IMR-90 (cell line): ENCODE data around the gene RBFOX2. TPM values are rescaled to one million over a fixed set of nuclear protein-coding genes. Genes with fewer than 3 reads are reported as not detected.

Source experiments
- ATAC-seq: fragments of 200-7000 bp; cut with Tn5 transposase; 2 replicates; pipeline ENCODE4 v1.9.1; 2020; ENCODE audit warnings: low read depth, mild to moderate bottlenecking, moderate library complexity
- BruUV-seq: library from RNA; stranded (reverse); fragments of 400-500 nt; replicated peaks from 2 replicates; lab custom pipeline; 2021; lab: Mats Ljungman, UMichigan
- CTCF ChIA-PET: fragments of 300-600 bp; formaldehyde crosslinking; extraction: SDS; loops from one replicate; lab custom pipeline; 2021; ENCODE audit warnings: antibody characterized with exemption; lab: Yijun Ruan, JAX
- POLR2A ChIA-PET: fragments of 300-600 bp; sonication (Branson Sonifier 250); formaldehyde crosslinking; loops from one replicate; lab custom pipeline; 2022; ENCODE audit warnings: antibody characterized with exemption; ENCODE audit not compliant: unreplicated experiment; lab: Charles Lee
- DNase-seq: peaks from one replicate; pipeline ENCODE4 v3.0.0; 2013
- H2AFZ ChIP-seq: replicated peaks from 2 replicates; pipeline ENCODE3; 2013; ENCODE audit warnings: low read length, mild to moderate bottlenecking; ENCODE audit not compliant: poor library complexity
- H2AK5ac ChIP-seq: 2 replicates; pipeline ENCODE4 v1.6.1; 2013; ENCODE audit warnings: low read depth, low read length, inconsistent platforms
- H2AK9ac ChIP-seq: replicated peaks from 2 replicates; pipeline ENCODE3; 2013; ENCODE audit warnings: mild to moderate bottlenecking, low read depth, low read length, moderate library complexity; ENCODE audit not compliant: poor library complexity
- H2BK120ac ChIP-seq: 2 replicates; pipeline ENCODE4 v1.6.1; 2013; ENCODE audit warnings: low read depth, low read length, inconsistent platforms
- H2BK15ac ChIP-seq: 3 replicates; pipeline ENCODE4 v1.6.1; 2013; ENCODE audit warnings: low read depth, low read length, inconsistent platforms
- H2BK20ac ChIP-seq: 2 replicates; pipeline ENCODE4 v1.6.1; 2013; ENCODE audit warnings: low read depth, mild to moderate bottlenecking, inconsistent platforms, low read length, moderate library complexity
- H2BK5ac ChIP-seq: 2 replicates; pipeline ENCODE4 v1.6.1; 2013; ENCODE audit warnings: mild to moderate bottlenecking, low read depth, low read length, inconsistent platforms; ENCODE audit not compliant: poor library complexity, severe bottlenecking
- H3K14ac ChIP-seq: replicated peaks from 2 replicates; pipeline ENCODE4 v1.6.1; 2013; ENCODE audit warnings: low read depth, low read length, inconsistent platforms
- H3K18ac ChIP-seq: 2 replicates; pipeline ENCODE4 v1.6.1; 2013; ENCODE audit warnings: low read depth, low read length, control low read depth
- H3K23ac ChIP-seq: 2 replicates; pipeline ENCODE4 v1.6.1; 2013; ENCODE audit warnings: low read depth, low read length, inconsistent platforms
- H3K27ac ChIP-seq: 2 replicates; pipeline ENCODE4 v1.5.1; 2013; ENCODE audit warnings: mild to moderate bottlenecking, control low read depth, low read length; ENCODE audit not compliant: insufficient read depth
- H3K27me3 ChIP-seq: 2 replicates; pipeline ENCODE4 v1.6.1; 2013; ENCODE audit warnings: low read length; ENCODE audit not compliant: control insufficient read depth, insufficient read depth
- H3K36me3 ChIP-seq: 2 replicates; pipeline ENCODE4 v1.6.1; 2013; ENCODE audit warnings: low read length, mixed read lengths; ENCODE audit not compliant: control insufficient read depth, insufficient read depth
- H3K4ac ChIP-seq: 2 replicates; pipeline ENCODE4 v1.6.1; 2013; ENCODE audit warnings: low read depth, low read length, inconsistent platforms
- H3K4me1 ChIP-seq: 2 replicates; pipeline ENCODE4 v1.6.1; 2013; ENCODE audit warnings: low read length, mixed read lengths; ENCODE audit not compliant: control insufficient read depth, insufficient read depth
- H3K4me2 ChIP-seq: 2 replicates; pipeline ENCODE4 v1.6.1; 2013; ENCODE audit warnings: low read depth, mild to moderate bottlenecking, control low read depth, low read length, moderate library complexity
- H3K4me3 ChIP-seq: 2 replicates; pipeline ENCODE4 v1.5.1; 2013; ENCODE audit warnings: low read depth, mild to moderate bottlenecking, control low read depth, low read length, moderate library complexity; ENCODE audit not compliant: insufficient read depth
- H3K56ac ChIP-seq: 2 replicates; pipeline ENCODE4 v1.6.1; 2013; ENCODE audit warnings: low read length, inconsistent platforms; ENCODE audit not compliant: insufficient read depth; ENCODE audit errors: extremely low read depth
- H3K79me1 ChIP-seq, 2 experiments: 2 replicates each; pipeline ENCODE4 v1.6.1; 2013; ENCODE audit warnings: low read length in 2 of 2, inconsistent platforms in 1 of 2, low read depth in 1 of 2
- H3K9ac ChIP-seq: 2 replicates; pipeline ENCODE4 v1.6.1; 2013; ENCODE audit warnings: low read depth, low read length, control low read depth
- H3K9me1 ChIP-seq: 2 replicates; pipeline ENCODE4 v1.6.1; 2013; ENCODE audit warnings: low read length, inconsistent platforms; ENCODE audit not compliant: insufficient read depth
- H3K9me3 ChIP-seq: 2 replicates; pipeline ENCODE4 v1.6.1; 2013; ENCODE audit warnings: low read length; ENCODE audit not compliant: control insufficient read depth, insufficient read depth
- H4K20me1 ChIP-seq: 2 replicates; pipeline ENCODE4 v1.6.1; 2013; ENCODE audit warnings: low read length, inconsistent platforms; ENCODE audit not compliant: insufficient read depth
- H4K5ac ChIP-seq: 2 replicates; pipeline ENCODE4 v1.6.1; 2013; ENCODE audit warnings: mild to moderate bottlenecking, low read depth, low read length, control low read depth
- H4K8ac ChIP-seq, 2 experiments: 2 replicates each; pipeline ENCODE4 v1.6.1; 2013; ENCODE audit warnings: low read depth in 2 of 2, low read length in 2 of 2, control low read depth in 1 of 2, inconsistent platforms in 1 of 2
- H4K91ac ChIP-seq: 2 replicates; pipeline ENCODE4 v1.6.1; 2013; ENCODE audit warnings: low read depth, low read length, inconsistent platforms; ENCODE audit not compliant: insufficient read depth
- CEBPB ChIP-seq: IDR thresholded peaks from 2 replicates; pipeline ENCODE4 v1.6.1; 2012; ENCODE audit warnings: low read depth, low read length, improper control_type of control experiment
- MAFK ChIP-seq: IDR thresholded peaks from 2 replicates; pipeline ENCODE4 v1.6.1; 2012; ENCODE audit warnings: low read depth, low read length, improper control_type of control experiment
- POLR2A ChIP-seq: IDR thresholded peaks from 2 replicates; pipeline ENCODE4 v1.6.1; 2012; ENCODE audit warnings: mild to moderate bottlenecking, low read depth, low read length
- SMC3 ChIP-seq: fragments of 150-350 bp; IDR thresholded peaks from 2 replicates; pipeline ENCODE4 v1.6.1; 2016; ENCODE audit warnings: low read depth, mild to moderate bottlenecking, antibody characterized with exemption, low read length, moderate library complexity
- WGBS, 2 experiments: methylation state at CpG; one replicate each; pipeline versions ENCODE4 v1.1.5 to v1.1.7; 2013; ENCODE audit warnings: missing lambda C conversion rate in 2 of 2; ENCODE audit not compliant: insufficient read length in 1 of 2; ENCODE audit errors: extremely low coverage in 2 of 2; 5-methylcytosine and 5-hydroxymethylcytosine counted together
- dilution Hi-C: fragments of 300-500 bp; cut with HindIII; formaldehyde crosslinking; loops from one replicate; pipeline ENCODE4 v1.14.3; 2018; ENCODE audit warnings: low sequenced_read_pairs; ENCODE audit not compliant: unreplicated experiment
- in situ Hi-C: fragments of 300-500 bp; cut with MboI; formaldehyde crosslinking; loops from 3 replicates; pipeline ENCODE4 v1.14.3; 2019; ENCODE audit warnings: low sequenced_read_pairs, inconsistent platforms, mixed read lengths
- intact Hi-C: fragments of 100-400 bp; cut with micrococcal nuclease; formaldehyde crosslinking; loops from 2 replicates; pipeline ENCODE4 v1.10.0; 2022
- polyA plus RNA-seq, 3 experiments: library from polyadenylated mRNA; depleted of rRNA; stranded (reverse); fragments of >200 nt; gene quantifications; 2 replicates each; pipeline ENCODE4 v1.2.3, GENCODE V29; 2012; ENCODE audit warnings: low replicate concordance in 1 of 3
- total RNA-seq: library from RNA; depleted of rRNA; stranded (reverse); fragments of >200 nt; gene quantifications from 2 replicates; pipeline ENCODE4 v1.2.3, GENCODE V29; 2012

The RBFOX2 gene
- total and polyA plus RNA-seq, 2 of the 4 experiments (the other 2 are of a cell fraction) = 146 to 178 TPM

DNA sequence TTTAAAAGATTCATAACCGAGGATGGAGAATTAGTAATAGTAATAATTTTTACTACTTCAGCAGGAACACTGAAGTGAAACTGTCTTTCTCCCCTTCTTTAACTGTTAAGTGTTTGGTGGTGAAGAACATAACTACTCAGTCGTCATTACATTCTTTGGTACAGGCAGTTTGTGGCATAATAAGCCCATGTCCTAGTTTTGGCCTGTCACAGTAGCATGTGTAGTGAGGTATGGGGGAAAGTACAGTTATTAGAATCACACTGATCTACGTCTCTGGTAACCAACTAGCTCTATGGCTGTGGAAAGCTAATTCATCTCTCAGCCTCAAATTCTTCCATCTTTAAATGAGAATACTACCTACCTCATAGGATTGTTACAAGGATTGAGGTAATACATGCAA is 71.8 kb downstream of the RBFOX2 start:
- no peak overlapping the region for H4K91ac ChIP-seq
- H3K4ac ChIP-seq = no peak overlapping the region
- no peaks in the 10 kb centered on the region for H3K27me3 ChIP-seq
- H3K56ac ChIP-seq = no peak overlapping the region
- H3K14ac ChIP-seq = peak overlapping the region; percentile 47; the same call in 1 of the 2 replicates
- H2BK20ac ChIP-seq = no peak overlapping the region
- ATAC-seq = no peak
- H3K4me1 ChIP-seq = peaks cover 15% of the 10 kb centered on the region
- H2AFZ ChIP-seq = no peak overlapping the region
- dilution Hi-C loops (no loop called here), intact Hi-C loops (no loop called here), in situ Hi-C loops (no loop called here)
- no peak overlapping the region for H2AK9ac ChIP-seq
- peaks cover 11% of the 10 kb centered on the region for H3K9me1 ChIP-seq
- no CpG with 5 or more reads among the region's 3 CpGs for WGBS, 2 experiments
- H3K79me1 ChIP-seq = peaks cover 35 to 72% of the 10 kb centered on the region in 2 experiments
- POLR2A ChIA-PET = no interaction called here
- no peak overlapping the region; the same call in 1 of the 2 replicates for H3K23ac ChIP-seq
- H3K9me3 ChIP-seq = no peaks in the 10 kb centered on the region
- CTCF ChIA-PET = interaction anchor here (1.1 to 2.1 kb wide), 3 partner anchors 10 to 109 kb away, joined by 3 to 7 read pairs (median 6); no protein-coding TSS in a partner anchor
- H3K4me3 ChIP-seq = no peak overlapping the region
- no peak overlapping the region for H3K4me2 ChIP-seq
- H3K18ac ChIP-seq = no peak overlapping the region
- no peak overlapping the region for H3K9ac ChIP-seq
- no peak overlapping the region for H4K5ac ChIP-seq
- DNase-seq = no peak
- no peak overlapping the region for H2BK5ac ChIP-seq
- H4K8ac ChIP-seq = no peak overlapping the region
- H3K36me3 ChIP-seq = no peaks in the 10 kb centered on the region
- BruUV-seq = no TSS peak
- H2BK120ac ChIP-seq = no peak overlapping the region
- no peak overlapping the region; the same call in 2 of the 3 replicates for H2BK15ac ChIP-seq
- no peak overlapping the region for H3K27ac ChIP-seq
- TF ChIP-seq POLR2A (no peak), CEBPB (no peak), SMC3 (no peak), MAFK (no peak)
- no peak overlapping the region for H2AK5ac ChIP-seq
- peaks cover 24% of the 10 kb centered on the region for H4K20me1 ChIP-seq
